Measurements from ENCODE around the gene OGFOD3.

- TF ChIP-seq CTCF (conservative IDR thresholded peaks at IDR 0.05 in 1 of 2, IDR thresholded peaks at IDR 0.05 in 1 of 2; ENCODE audit: extremely low read depth in 1 of 2, insufficient read depth in 1 of 2, low read depth in 1 of 2, low read length in 2 of 2) (no peak), EZH2 (IDR thresholded peaks at IDR 0.05; ENCODE audit: borderline replicate concordance, low read length) (no peak)
Measured at GRCh38 chr17:82440469-82440981, 22.1 kb upstream of the OGFOD3 start.

All from mammary epithelial cell (primary cell).